Measurements from ENCODE around the gene RRP1B. TPM values are rescaled to one million over a fixed set of nuclear protein-coding genes. Genes with fewer than 3 reads are reported as not detected.

The RRP1B gene
- total and polyA plus RNA-seq, 2 of the 13 experiments (the other 11 are each of a cell fraction or from before 2014, with no cell fraction given), result 16.3 to 46.2 TPM

- Histone ChIP-seq H3K79me2 (ENCODE audit: insufficient read depth, low read length) (peaks cover 61% of the 10 kb centered on the region), H3K9me3 (ENCODE audit: low read length) (no peaks in the 10 kb centered on the region), H3K36me3 (replicated peaks in 1 of 2; ENCODE audit: control insufficient read depth in 1 of 2, insufficient read depth in 2 of 2, low read length in 2 of 2) (peaks cover 8 to 21% of the 10 kb centered on the region in 2 experiments; a peak in 4 of 5 replicates), H4K20me1 (ENCODE audit: insufficient read depth, low read length) (peaks cover 27% of the 10 kb centered on the region), H2AFZ (ENCODE audit: low read length) (no peak overlapping the region), H3K4me2 (ENCODE audit: low read depth, low read length) (peak overlapping the region; percentile 98), H3K4me1 (ENCODE audit: insufficient read depth, low read length) (peaks cover 37% of the 10 kb centered on the region), H3K27me3 (ENCODE audit: control insufficient read depth in 1 of 2, insufficient read depth in 2 of 2, low read length in 2 of 2) (peaks cover 0 to 2% of the 10 kb centered on the region in 2 experiments; a peak in 2 of 5 replicates), H3K4me3 (replicated peaks in 1 of 3; ENCODE audit: insufficient read depth in 1 of 3, low read depth in 2 of 3, low read length in 3 of 3) (peak overlapping the region in 1 of 3 experiments; percentile 97; a peak in 1 of 6 replicates), H3K9ac (ENCODE audit: insufficient read depth, low read depth, low read length) (peak overlapping the region; percentile 93; the same call in 1 of the 2 replicates), H3K27ac (ENCODE audit: extremely low read length, insufficient read depth, low read length) (no peak overlapping the region)
- ATAC-seq, result no peak
- ChIA-PET POLR2A (interaction anchor here (0.7 to 1.2 kb wide), 3 partner anchors 8 to 67 kb away, joined by 3 read pairs; no protein-coding TSS in a partner anchor), CTCF (ENCODE audit: low intra/inter-chr PET ratio, low total read pairs) (no interaction called here)
- intact Hi-C loops (cut with micrococcal nuclease; ENCODE audit: unreplicated experiment), result no loop called here
- in situ Hi-C loops (cut with HindIII; ENCODE audit: extremely low pct_ligation_motif_present, low pct_unique_long_range_greater_than_20kb), result no loop called here
- FAIRE-seq, result no peak
- no peak for DNase-seq (ENCODE audit: low spot score)
- BruUV-seq (replicated peaks), result no TSS peak
- TF ChIP-seq NR1H2 (CRISPR knock-in tag; IDR thresholded peaks at IDR 0.05; ENCODE audit: borderline replicate concordance, low read depth) (no peak), ZNF772 (CRISPR knock-in tag; IDR thresholded peaks at IDR 0.05) (0 out of 2 replicates have a peak, but pooled peaks have one; percentile 18), THAP7 (CRISPR knock-in tag; IDR thresholded peaks at IDR 0.05) (no peak)
- 100% methylated on average over 2 of the region's 3 CpGs for WGBS (ENCODE audit: low lambda C conversion rate)
These were observed 62.6 kb downstream of the RRP1B start for GRCh38 chr21:43721939-43722338.

GRCh38 chr21:43723648-43724047, 64.3 kb downstream of the RRP1B start:
- no peak for DNase-seq (ENCODE audit: low spot score)
- ATAC-seq, result no peak
- H3K27ac ChIP-seq (ENCODE audit: extremely low read length, insufficient read depth, low read length), result no peak overlapping the region
- 80% methylated on average over 2 of the region's 12 CpGs for WGBS (ENCODE audit: low lambda C conversion rate)
- in situ Hi-C loops (cut with HindIII; ENCODE audit: extremely low pct_ligation_motif_present, low pct_unique_long_range_greater_than_20kb), result no loop called here
- POLR2A ChIA-PET, result no interaction called here
- H3K27me3 ChIP-seq (ENCODE audit: control insufficient read depth in 1 of 2, insufficient read depth in 2 of 2, low read length in 2 of 2), result no peaks in the 10 kb centered on the region; a peak in 1 of 5 replicates
- H3K4me3 ChIP-seq (replicated peaks in 1 of 3; ENCODE audit: insufficient read depth in 1 of 3, low read depth in 2 of 3, low read length in 3 of 3), result no peak overlapping the region
- no peak overlapping the region for H2AFZ ChIP-seq (ENCODE audit: low read length)
- intact Hi-C loops (cut with micrococcal nuclease; ENCODE audit: unreplicated experiment), result no loop called here
- H4K20me1 ChIP-seq (ENCODE audit: insufficient read depth, low read length), result peaks cover 27% of the 10 kb centered on the region
- peaks cover 67% of the 10 kb centered on the region for H3K79me2 ChIP-seq (ENCODE audit: insufficient read depth, low read length)
- no peaks in the 10 kb centered on the region for H3K9me3 ChIP-seq (ENCODE audit: low read length)
- BruUV-seq (replicated peaks), result no TSS peak
- peaks cover 8 to 21% of the 10 kb centered on the region in 2 experiments; a peak in 4 of 5 replicates for H3K36me3 ChIP-seq (replicated peaks in 1 of 2; ENCODE audit: control insufficient read depth in 1 of 2, insufficient read depth in 2 of 2, low read length in 2 of 2)
- CTCF ChIA-PET (ENCODE audit: low intra/inter-chr PET ratio, low total read pairs), result no interaction called here
- H3K9ac ChIP-seq (ENCODE audit: insufficient read depth, low read depth, low read length), result no peak overlapping the region
- FAIRE-seq, result no peak
- H3K4me1 ChIP-seq (ENCODE audit: insufficient read depth, low read length), result peaks cover 47% of the 10 kb centered on the region
- no peak overlapping the region for H3K4me2 ChIP-seq (ENCODE audit: low read depth, low read length)
- TF ChIP-seq ZNF33B (CRISPR knock-in tag; IDR thresholded peaks at IDR 0.05) (no peak), ZNF687 (CRISPR knock-in tag; IDR thresholded peaks at IDR 0.05) (peak; percentile 29), ZBTB33 (CRISPR knock-in tag; IDR thresholded peaks at IDR 0.05) (peak; percentile 22; the same call in 1 of the 2 replicates)
